Activated CD4-positive, CD25-positive, alpha-beta regulatory T cell treated with anti-CD3 and anti-CD28 coated beads, Interleukin-2, amount 50 U/mL, for 16 hours (primary cell): ENCODE measurements around the gene ZNF780B.
A peak's percentile ranks its signal among the peaks of the same experiment; 100 is the strongest.
"Not testable (repeated sequence)": the region's sequence is repeated elsewhere in the genome, so short reads cannot be mapped to it uniquely, and the experiment has no call there.

Source experiments
- DNase-seq: peaks from one replicate; pipeline ENCODE4 v3.0.0-alpha.2; 2020; ENCODE audit warnings: low read depth, low spot score

The ZNF780B gene

DNA sequence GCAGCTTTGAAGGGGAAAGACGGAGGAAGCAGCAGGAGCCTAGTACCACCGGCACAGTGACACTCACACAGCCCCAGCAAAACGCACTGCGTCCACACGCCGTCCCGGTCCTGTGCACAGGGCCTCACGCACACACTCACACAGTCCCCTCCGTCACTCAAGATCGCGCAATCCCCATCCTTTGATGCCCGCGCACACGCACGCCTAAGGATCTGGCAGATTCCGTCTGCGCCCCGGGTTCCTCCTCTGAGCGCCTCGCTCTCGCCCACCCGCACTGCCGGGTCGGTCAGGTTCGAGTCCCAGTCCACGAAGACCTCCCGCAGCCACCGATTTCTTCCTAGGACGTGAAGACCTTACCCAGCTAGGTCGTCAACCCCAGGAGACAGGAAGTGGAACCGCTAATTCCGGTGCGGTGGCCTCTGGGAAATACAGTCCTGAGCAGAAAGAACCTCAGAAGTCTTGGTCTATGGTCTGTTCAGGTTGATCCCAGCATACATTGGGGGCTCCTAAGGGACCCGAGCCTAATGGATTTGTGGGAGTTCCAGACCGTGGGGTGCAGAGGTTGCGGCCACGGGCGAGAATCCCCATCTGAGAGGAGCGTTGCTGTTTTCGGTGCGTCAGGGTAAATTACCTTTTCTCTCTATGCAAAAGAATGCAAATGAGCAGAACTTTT is at the start of gene ZNF780B:
TSS of gene ZNF780B (minus strand) at position 400 of the 673 bp plus-strand sequence. CDS start 5,899 bp downstream, outside the sequence.
- DNase-seq = peak; percentile 54

DNA sequence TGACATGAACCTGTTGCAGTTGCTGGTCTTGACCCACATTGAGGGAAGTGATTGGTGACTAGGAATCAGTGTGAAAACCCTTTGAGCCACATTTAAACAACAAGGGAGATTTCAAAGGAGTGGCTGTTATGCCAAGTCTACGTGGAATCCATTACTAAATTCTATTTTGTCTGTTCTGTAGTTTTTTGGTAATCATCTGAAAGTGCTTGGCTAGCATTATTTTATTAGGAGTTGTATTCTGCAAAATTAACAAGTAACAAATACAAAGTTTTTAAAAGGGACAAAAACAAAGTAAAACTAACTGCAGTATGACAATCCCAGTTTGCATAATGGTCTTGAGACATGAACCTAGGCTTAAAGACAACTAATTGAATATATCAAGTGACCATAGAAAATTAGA is 48.7 kb upstream of the ZNF780B start:
- DNase-seq = no peak

DNA sequence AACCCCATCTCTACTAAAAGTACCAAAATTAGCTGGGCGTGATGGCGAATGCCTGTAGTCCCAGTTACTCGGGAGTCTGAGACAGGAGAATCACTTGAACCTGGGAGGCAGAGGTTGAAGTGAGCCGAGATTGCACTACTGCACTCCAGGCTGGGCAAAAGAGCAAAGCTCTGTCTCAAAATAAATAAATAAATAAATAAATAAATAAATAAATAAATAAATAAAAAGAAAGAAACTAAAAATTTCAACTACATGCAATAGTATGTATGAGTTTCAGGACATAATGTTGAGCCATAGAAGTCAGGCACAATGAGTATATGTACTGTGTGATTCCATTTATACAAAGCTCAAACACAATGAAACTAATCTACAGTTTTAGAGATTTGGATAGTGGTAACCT is 47.6 kb upstream of the ZNF780B start:
- DNase-seq = no peak

DNA sequence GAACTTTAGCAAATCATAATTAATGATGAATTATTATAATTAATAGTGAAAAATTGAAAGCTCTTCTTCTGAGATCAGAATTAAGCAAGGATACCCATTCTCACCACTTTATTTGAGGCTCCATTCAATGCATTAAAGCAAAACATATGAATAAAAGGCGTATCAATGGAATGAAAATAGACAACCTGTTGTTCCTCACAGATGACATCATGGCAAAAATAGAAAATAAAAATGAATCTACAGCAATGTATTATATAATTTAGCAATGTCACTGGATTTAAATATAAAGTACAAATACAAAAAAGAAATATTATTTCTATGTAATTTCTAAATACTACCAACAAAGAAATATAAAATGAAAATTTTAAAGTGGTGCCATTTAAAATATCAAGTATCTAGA is 45.8 kb upstream of the ZNF780B start:
- DNase-seq = no peak

DNA sequence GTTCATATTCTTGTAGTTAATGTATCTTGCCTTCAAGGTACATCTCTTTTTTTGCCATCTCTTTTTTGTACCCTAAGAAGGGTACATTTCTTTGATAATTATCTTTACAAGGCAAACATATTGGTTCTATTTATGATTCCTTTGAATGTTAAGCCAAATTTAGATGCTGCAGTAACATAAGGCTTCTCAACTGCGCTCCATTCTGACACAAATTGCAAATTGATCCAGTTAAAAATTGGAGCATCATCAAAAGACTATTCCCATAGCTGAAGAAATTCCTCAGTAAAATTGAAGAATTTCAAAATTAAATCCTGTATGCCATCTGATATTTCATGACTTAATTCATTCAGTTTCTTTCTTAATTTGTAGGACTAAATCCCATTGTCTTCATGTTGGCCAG is 37.4 kb upstream of the ZNF780B start:
- DNase-seq = no peak

DNA sequence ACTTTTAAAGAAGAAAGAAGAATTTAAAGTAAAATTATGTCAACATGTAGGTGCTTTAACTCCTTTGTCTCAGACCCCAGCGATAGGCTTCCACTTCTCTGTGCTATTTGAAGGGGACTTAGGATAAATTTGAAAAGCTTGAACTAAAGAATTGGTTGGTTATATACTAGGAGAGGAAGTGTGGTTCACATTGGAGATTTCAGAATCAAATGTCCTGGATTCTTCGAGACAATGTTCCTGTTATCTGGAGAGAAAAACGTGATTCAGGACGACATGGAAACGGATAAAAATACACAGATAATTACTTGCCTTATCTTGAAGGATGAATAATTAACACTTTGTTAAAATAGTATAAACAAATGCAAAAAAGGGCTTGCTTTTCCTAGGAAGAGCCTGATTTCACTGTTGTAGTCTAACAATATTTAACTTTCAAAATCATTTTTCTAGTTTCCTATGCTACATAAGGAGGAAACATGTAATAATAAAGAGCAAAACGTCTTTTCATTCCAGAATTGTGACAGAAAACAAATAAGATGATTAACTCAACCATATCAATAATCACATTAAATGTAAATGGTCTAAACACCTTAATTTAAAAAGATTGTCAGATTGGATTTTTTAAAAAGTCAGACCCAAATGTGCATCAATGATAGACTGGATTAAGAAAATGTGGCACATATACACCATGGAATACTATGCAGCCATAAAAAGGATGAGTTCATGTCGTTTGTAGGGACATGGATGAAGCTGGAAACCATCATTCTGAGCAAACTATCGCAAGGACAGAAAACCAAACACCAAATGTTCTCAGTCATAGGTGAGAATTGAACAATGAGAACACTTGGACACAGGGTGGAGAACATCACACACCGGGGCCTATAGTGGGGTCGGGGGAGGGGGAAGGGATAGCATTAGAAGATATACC is 35.4 kb upstream of the ZNF780B start:
- no peak for DNase-seq

DNA sequence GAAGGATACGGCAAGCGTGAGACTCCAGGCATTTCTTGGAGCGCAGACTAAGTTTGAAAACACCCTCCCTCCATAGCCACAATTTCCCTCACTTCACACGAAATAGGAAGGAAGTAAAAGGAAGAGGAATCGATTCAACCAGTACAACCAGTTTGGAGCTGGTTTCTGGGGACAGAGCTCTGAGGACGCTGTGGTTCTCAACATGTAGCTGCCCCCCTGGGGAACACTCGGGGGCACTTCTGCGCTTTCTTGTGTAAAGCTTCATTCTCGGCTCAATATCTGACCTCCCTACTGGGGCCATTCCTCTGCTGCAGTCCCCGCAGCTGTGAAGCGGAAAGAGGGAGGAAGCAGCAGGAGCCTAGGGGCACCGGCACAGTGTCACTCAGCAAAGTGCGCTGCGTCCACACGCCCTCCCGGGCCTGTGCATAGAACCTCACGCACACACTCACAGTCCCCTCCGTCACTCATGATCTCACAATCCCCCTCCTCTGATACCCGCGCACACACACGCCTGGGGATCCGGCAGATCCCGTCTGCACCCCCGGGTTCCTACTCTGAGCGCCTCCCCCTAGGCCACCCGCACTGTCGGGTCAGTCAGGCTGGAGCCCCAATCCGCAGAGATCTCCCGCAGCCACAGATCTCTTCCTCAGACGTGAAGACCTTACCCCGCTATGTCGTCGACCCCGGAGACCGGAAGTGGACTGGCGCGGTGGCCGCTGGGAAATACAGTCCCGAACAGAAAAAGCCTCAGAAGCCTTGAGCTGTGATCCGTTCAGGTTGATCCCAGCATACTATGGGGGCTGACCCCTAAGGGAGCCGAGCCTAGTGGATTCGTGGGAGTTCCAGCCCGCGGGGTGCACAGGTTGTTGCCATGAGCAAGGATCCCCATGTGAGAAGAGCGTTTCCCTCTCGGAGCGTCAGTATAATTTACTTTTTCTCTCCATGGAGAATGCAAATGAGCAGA is 34.5 kb upstream of the ZNF780B start, which contains the start of gene ZNF780A:
TSS of gene ZNF780A (minus strand) at position 703 of the 964 bp plus-strand sequence. CDS start 6,190 bp downstream, outside the sequence.
- DNase-seq = peak; percentile 54

DNA sequence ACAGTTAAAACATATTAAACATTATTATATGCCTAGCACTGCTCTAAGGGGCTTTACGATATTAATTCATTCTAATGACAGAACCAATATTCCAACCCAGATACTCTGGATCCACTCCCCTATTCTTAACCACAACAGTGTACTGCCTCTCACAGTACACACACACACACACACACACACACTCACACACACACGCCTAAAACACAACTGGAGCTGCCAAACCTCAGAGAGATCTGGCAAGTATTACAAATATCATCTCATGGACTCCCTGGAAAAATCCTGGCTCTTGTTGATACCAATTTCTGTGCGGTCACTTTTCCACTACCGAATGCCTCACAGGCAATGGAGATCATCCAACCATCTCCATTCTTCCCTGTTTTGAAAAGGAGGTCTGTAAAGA is 33.4 kb upstream of the ZNF780B start:
- DNase-seq = no peak

DNA sequence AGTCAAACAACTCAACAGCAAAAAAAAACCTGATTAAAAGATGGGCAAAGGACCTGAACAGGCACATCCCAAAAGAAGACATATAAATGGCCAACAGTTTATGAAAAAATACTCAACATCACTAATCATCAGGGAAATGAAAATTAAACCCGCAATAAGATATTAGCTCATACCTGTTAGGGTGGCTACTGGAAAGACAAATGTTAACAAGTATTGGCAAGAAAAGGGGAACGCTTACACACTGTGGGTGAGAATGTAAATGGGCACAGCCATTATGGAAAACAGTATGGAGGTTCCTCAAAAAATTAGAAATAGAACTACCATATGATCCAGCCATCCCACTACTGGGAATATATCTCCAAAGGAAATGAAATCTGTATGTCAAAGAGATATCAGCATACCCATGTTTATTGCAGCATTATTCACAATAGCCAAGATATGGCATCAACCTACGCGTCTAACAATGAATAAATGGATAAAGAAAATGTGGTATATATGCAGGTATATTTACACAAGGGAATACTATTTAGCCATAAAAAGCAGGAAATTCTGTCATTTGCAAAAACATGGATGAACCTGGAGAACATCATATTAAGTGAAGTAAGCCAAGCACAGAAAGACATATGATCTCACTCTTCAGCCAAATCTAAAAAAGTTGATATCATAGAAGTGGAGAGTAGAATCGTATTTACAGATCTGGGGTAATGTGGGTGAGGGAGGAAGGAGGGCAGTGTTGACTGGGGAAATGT is 32.4 kb upstream of the ZNF780B start:
- DNase-seq = no peak

DNA sequence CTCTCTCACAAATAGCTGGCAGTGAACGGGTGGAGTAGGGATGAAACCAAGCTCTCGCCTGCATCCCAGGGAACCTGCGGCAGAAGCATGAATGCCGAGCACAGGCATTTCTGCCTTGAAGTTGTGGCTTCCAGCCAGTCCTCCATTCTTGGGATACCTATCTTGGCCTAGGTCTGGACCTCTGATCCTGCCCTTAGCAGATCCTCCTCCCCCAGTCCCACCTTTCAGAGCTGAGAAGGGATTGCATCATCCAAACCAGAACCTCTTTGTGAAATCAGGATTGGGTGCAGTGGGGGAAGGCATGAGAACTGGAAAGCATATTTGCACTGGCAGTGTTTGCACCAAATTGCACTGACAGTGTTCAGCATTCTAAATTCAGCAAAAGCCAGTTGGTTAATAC is 28.9 kb upstream of the ZNF780B start:
- DNase-seq = no peak

DNA sequence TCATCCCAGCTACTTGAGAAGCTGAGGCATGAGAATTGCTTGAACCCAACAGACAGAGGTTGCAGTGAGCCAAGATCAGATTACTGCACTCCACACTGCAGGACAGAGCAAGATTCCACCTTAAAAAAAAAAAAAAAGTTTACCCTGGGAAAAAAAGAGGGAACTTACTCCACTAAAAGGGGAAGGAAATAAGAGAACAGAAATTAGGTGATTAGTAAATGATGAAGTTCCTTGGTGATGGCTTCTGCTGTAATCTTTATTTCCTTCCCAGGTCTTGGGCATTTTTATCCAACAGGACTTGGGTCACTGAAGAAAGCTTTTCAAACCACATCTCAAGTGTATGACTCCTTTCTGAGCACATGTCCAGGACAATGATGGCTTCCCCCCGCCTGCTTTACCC is 25.4 kb upstream of the ZNF780B start:
- no peak for DNase-seq

DNA sequence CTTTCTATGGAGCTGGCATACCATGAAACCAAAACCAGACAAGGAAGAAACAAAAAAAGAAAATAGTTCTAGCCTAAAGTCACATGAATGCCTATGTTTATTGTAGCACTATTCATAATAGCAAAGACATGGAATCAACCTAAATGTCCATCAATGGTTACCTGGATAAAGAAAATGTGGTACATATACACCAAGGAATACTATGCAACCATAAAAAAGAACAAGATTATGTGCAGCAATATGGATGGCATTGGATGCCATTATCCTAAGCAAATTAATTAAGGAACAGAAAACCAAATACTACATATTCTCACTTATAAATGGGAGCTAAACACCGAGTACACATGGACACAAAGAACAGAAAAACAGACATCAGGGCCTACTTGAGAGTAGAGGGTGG is 24.3 kb upstream of the ZNF780B start:
- DNase-seq = no peak

DNA sequence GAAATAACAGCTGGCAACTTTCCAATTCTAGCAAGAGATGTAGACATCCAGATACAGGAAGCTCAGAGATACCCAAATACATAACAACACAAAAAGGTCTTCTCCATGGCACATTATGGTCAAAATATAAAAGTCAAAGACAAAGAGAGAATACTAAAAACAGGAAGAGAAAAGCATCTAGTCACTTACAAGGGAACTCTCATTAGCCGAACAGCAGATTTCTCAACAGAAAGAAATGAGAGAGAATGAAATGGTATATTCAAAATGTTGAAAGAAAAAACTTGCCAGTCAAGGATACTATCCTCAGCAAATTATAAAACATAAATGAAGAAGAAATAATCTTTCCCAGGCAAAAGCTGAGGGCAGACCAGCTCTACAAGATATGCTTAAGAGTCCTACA is 22.3 kb upstream of the ZNF780B start:
- DNase-seq = no peak

DNA sequence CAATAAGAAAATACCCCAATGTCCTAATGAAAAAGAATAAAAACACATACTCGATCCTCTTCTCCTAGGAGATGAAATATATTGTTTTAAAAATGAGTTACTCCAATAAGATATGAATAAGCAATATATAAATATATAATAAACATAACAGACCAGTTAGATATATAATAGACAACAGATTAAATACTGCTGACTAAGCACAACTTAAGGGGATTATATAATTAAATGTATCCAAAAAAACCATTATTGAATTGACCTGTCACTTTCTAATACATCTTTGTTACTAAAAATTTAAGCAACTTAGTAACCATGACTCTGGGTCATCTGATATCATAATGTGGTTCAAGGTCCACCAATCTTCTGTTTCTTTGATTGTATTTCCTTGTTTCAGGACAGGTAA is 14.0 kb upstream of the ZNF780B start:
- no peak for DNase-seq

DNA sequence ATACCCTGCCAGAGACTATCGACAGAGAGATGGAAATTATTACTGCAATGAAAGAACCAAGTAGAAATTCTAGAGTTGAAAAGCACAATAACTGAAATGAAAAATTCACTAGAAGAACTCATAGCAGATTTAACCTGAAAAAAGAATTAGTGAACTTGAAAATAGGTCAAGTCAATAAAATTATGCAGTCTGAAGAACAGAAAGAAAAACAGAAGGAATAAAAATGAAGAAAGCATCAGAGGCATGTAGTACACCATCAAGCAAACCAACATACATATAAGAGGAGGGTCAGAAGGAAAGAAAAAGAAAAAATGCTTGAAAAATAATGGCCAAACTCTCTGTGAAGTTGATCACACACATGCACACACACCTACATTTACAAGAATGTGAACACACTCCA is 3.6 kb upstream of the ZNF780B start:
- DNase-seq = no peak

DNA sequence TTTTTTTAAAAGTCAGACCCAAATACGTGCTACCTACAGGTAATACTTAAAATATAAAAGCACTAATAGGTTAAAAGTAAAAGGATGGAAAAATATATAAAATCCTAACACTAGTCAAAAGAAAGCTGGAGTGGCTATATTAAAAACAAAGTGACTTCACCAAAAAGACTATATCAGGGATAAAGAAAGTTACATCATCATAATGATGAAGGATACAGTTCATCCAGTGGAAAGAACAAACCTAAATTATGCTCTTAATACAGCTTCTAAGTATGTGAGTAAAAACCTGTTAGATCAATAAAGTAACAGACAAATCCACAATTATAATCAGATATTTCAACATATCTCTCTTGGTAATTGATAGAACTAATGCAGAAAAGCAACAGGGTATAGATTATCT is 1.1 kb upstream of the ZNF780B start:
- DNase-seq = no peak

DNA sequence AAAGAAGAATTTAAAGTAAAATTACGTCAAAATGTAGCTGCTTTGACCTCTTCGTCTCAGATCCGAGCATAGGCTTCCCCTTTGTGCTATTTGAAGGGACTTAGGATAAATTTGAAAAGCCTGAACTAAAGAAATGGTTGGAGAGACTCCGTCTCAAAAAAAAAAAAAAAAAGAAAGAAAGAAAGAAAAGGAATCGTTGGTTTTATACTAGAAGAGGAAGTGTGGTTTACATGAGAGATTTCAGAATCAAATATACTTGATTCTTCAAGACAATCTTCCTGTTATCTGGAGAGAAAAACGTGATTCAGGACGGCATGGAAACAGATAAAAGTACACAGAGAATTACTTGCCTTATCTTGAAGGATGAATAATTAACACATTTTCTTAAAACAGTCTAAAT is 474 bp upstream of the ZNF780B start:
- no peak for DNase-seq

DNA sequence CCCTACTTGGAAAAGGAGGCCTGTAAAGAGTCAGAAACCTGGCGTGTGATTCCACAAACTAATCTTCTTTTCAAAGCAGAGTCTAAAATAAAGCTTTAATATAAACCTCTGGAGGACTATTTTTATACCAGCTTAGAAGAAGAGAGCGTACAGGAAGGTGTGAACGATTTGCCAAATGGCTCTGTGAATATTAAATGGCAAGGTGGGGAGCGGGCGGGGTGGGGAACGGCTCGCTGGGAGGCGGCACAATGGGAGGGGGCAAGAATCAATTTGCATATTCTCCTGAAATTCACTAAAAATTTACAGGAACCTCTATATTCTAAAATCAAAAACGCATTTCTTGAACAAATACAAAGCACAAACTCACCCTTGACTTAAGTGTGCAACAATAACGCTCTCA is 982 bp downstream of the ZNF780B start:
- no peak for DNase-seq

DNA sequence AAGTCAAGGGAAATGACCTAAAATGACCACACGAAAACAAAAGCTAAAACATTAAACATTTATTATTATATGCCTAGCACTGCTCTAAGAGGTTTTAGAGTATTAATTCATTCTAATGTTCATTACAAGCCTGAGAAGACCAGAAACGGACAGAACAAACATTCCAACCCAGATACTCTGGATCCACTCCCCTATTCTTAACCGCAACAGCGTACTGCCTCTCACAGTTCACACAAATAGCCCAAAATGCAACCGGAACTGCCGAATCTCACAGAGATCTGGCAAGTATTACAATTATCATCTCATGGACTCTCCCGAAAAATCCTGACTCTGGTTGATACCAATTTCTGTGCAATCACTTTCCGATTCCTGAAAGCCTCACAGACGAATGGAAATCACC is 1.4 kb downstream of the ZNF780B start:
- no peak for DNase-seq

DNA sequence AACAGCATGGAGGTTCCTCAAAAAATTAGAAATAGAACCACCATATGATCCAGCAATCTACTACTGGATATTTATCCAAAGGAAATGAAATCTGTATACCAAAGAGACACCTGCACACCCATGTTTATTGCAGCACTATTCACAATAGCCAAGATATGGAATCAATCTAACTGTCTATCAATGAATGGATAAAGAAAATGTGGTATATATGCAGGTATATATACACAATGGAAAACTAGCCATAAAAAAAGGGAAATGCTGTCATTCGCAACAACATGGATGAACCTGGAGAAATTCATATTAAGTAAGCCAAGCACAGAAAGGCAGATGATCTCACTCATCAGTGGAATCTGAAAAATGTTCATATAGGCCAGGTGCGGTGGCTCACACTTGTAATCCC is 2.5 kb downstream of the ZNF780B start:
- DNase-seq = no peak

DNA sequence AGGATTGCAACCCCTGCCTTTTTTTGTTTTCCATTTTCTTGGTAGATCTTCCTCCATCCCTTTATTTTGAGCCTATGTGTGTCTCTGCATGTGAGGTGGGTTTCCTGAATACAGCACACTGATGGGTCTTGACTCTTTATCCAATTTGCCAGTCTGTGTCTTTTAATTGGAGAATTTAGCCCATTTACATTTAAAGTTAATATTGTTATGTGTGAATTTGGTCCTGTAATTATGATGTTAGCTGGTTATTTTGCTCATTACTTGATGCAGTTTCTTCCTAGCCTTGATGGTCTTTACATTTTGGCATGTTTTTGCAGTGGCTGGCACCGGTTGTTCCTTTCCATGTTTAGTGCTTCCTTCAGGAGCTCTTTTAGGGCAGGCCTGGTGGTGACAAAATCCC is 14.3 kb downstream of the ZNF780B start:
- DNase-seq = not testable (repeated sequence)
